HL-60 (cell line): ENCODE data around the gene MYNN.
"Not testable (repeated sequence)": the region's sequence is repeated elsewhere in the genome, so short reads cannot be mapped to it uniquely, and the experiment has no call there.

Source experiments
- DNase-seq, 2 experiments: peaks; one replicate each; pipeline ENCODE4 v3.0.0-alpha.2; 2010 to 2020; ENCODE audit warnings: low read depth in 1 of 2, low spot score in 1 of 2
- H3K27ac ChIP-seq: fragments of 250-450 bp; sonication (Bioruptor Pico); replicated peaks from 2 replicates; pipeline ENCODE4 v1.5.1; 2020; ENCODE audit warnings: mild to moderate bottlenecking, moderate library complexity
- H3K27me3 ChIP-seq: fragments of 250-450 bp; sonication (Bioruptor Pico); 2 replicates; pipeline ENCODE4 v1.5.1; 2021; ENCODE audit warnings: mild to moderate bottlenecking, moderate library complexity; ENCODE audit not compliant: insufficient read depth, poor library complexity, severe bottlenecking
- H3K4me3 ChIP-seq: replicated peaks from 2 replicates; pipeline ENCODE4 v1.5.1; 2011; ENCODE audit warnings: mild to moderate bottlenecking, control low read depth, low read length; ENCODE audit not compliant: insufficient read depth
- GABPA ChIP-seq: IDR thresholded peaks from 2 replicates; pipeline ENCODE4 v1.6.1; 2012; ENCODE audit warnings: low read depth
- POLR2AphosphoS5 ChIP-seq: IDR thresholded peaks from 2 replicates; pipeline ENCODE4 v1.6.1; 2012; ENCODE audit warnings: low read depth
- SPI1 ChIP-seq: IDR thresholded peaks from 2 replicates; pipeline ENCODE4 v1.6.1; 2012; ENCODE audit warnings: low read depth, mild to moderate bottlenecking, borderline replicate concordance
- long read RNA-seq: library from polyadenylated mRNA; unstranded; transcript quantifications from one replicate; pipeline ENCODE4 v2.0.0, GENCODE V29; 2020
- TF ChIP-seq, protein P1 (sequence below): IDR thresholded peaks from one replicate; pipeline ENCODE4 v1.5.1; 2011; ENCODE audit warnings: low read length, control low read depth, inconsistent platforms; ENCODE audit not compliant: insufficient read depth
- TF ChIP-seq, protein P2 (sequence below): IDR thresholded peaks from 2 replicates; pipeline ENCODE4 v1.6.1; 2012; ENCODE audit warnings: low read depth; ENCODE audit not compliant: insufficient replicate concordance

Gene MYNN
- long read RNA-seq, full-length matches to known transcripts, result 71 of 97 reads
- long read RNA-seq, partial matches to known transcripts, result 5 of 97 reads
- long read RNA-seq, other reads (novel, unspliced or antisense), result 21 of 97 reads

DNA sequence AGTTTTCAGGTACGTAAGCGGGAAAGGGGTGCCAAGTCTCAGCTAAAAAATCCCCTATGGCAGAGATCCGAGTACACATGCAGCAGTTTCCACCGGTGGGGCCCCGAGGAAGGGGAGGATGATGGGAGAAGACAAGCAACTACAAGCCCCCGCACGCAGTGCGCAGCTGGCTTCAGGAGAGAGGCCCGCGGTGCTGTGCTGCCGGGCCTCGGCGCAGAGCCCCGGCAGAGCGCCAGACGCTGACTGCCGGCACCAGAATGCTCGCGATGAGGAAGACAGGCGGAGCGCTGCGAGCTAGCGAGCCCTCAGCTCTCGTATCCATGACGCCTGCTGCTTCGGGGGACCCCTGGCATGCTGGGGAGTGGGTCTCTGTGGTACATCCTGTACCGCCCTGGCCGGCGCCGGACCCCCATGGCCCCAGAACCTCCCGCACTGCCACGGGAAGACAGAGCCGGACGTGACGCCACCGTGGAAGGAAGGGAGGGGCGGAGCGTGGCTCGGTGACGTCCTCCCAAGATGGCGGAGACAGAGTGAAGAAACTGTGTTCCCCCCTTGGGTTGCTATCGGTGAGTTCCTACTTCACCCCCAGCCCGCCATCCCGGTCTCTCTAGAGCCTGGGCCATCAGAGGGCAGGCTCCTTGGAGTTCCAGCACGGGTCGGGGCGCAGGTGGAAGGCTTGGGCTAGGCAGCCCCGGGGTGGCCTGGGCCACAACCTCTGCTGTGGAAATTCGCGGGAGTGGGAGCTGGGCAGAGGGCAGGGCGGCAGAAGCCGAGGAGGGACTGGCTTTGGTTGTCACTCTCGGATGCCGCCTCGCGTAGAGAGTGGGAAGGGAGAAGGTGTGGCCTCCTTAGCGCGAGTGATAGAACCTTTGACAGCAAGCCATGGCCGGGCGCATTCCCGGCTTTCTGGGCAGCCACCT is at the start of gene MYNN:
Gene MYNN (plus strand): TSS at position 500 of the 920 bp plus-strand sequence. CDS start 900 bp downstream, outside the sequence.
- peak; percentile 69 to 93 for DNase-seq
- Histone ChIP-seq H3K27ac (peak within 1 kb of the TSS; percentile 91), H3K27me3 (no peaks in the 10 kb centered on the region), H3K4me3 (peak within 1 kb of the TSS; percentile 59)
- TF ChIP-seq, protein P1, sequence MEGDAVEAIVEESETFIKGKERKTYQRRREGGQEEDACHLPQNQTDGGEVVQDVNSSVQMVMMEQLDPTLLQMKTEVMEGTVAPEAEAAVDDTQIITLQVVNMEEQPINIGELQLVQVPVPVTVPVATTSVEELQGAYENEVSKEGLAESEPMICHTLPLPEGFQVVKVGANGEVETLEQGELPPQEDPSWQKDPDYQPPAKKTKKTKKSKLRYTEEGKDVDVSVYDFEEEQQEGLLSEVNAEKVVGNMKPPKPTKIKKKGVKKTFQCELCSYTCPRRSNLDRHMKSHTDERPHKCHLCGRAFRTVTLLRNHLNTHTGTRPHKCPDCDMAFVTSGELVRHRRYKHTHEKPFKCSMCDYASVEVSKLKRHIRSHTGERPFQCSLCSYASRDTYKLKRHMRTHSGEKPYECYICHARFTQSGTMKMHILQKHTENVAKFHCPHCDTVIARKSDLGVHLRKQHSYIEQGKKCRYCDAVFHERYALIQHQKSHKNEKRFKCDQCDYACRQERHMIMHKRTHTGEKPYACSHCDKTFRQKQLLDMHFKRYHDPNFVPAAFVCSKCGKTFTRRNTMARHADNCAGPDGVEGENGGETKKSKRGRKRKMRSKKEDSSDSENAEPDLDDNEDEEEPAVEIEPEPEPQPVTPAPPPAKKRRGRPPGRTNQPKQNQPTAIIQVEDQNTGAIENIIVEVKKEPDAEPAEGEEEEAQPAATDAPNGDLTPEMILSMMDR, result no peak
- peak; percentile 68 for TF ChIP-seq GABPA
- peak; percentile 95 for TF ChIP-seq POLR2AphosphoS5
- TF ChIP-seq, protein P2, sequence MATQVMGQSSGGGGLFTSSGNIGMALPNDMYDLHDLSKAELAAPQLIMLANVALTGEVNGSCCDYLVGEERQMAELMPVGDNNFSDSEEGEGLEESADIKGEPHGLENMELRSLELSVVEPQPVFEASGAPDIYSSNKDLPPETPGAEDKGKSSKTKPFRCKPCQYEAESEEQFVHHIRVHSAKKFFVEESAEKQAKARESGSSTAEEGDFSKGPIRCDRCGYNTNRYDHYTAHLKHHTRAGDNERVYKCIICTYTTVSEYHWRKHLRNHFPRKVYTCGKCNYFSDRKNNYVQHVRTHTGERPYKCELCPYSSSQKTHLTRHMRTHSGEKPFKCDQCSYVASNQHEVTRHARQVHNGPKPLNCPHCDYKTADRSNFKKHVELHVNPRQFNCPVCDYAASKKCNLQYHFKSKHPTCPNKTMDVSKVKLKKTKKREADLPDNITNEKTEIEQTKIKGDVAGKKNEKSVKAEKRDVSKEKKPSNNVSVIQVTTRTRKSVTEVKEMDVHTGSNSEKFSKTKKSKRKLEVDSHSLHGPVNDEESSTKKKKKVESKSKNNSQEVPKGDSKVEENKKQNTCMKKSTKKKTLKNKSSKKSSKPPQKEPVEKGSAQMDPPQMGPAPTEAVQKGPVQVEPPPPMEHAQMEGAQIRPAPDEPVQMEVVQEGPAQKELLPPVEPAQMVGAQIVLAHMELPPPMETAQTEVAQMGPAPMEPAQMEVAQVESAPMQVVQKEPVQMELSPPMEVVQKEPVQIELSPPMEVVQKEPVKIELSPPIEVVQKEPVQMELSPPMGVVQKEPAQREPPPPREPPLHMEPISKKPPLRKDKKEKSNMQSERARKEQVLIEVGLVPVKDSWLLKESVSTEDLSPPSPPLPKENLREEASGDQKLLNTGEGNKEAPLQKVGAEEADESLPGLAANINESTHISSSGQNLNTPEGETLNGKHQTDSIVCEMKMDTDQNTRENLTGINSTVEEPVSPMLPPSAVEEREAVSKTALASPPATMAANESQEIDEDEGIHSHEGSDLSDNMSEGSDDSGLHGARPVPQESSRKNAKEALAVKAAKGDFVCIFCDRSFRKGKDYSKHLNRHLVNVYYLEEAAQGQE, result peak; percentile 36
- TF ChIP-seq SPI1, result peak; percentile 58; the same call in 1 of the 2 replicates

DNA sequence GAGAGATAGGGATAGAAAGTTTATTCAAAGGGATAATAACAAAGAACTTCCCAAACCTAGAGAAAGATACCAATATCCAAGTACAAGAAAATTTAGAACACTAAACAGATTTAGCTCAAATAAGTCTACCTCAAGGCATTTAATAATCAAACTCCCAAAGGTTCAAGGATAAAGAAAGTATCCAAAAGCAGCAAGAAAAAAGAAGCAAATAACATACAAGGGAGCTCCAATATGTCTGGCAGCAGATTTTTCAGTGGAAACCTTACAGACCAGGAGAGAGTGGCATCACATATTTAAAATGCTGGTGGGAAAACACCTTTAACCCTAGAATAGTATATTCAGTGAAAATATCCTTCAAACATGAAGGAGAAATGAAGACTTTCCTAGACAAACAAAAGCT is 41.3 kb upstream of the MYNN start:
- not testable (repeated sequence) for H3K4me3 ChIP-seq, DNase-seq, H3K27ac ChIP-seq
- H3K27me3 ChIP-seq, result peaks cover 12% of the 10 kb centered on the region

DNA sequence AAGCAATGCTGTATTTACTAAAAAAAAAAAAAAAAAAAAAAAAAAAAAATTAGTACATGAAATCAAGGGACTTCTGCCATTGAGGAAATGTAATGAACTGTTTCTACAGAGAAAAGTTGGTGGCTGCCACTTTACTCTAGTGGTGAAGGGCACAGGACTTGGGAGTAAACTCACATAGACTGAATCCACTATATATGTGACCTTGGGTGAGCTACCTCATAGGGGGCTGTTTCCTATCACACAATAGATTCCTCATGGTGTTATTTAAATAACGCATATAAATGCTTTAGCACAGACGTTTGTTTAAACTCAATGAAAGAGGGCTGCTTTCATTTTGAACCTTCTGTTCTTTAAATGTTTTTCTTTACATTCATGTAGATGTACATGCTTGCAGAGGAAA is 34.1 kb upstream of the MYNN start:
- no peak for DNase-seq
- H3K27ac ChIP-seq, result no peak overlapping the region
- H3K4me3 ChIP-seq, result no peak overlapping the region
- TF ChIP-seq GABPA, result no peak
- TF ChIP-seq, protein P2, result no peak
- no peak for TF ChIP-seq SPI1
- TF ChIP-seq POLR2AphosphoS5, result no peak
- TF ChIP-seq, protein P1, result no peak
- H3K27me3 ChIP-seq, result no peaks in the 10 kb centered on the region

DNA sequence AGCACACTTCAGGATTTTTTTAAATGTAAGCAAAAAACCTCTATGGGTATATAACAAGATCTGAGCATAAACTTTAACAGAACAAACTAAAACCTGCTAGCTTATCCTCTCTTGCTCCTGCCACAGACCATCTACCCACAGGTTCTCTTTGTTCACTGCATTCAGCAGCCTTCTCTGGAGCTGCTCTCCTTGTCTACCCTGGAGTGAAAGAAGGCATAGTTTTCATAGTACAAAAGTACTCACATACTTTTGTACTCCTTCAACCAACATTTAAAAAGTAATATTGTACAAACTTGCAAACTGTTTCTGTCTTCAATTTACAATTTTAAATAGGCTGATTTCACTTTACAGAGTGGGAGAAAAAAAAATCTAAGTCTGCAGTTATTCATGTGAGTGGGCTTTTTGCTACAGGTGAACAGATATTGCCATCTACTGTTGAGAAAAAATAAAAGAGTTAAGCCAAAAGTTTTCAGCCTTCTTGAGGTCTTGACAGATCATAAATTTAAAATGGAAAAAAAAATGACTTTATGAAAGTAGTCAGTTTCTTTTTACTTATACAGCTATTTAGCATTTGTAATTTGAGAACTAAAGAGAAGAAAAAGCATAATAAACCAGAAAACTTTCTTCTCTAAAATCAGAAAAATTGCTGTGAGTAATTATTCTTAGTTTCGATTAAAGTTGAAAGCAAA is 28.7 kb upstream of the MYNN start:
- H3K27me3 ChIP-seq, result peaks cover 2% of the 10 kb centered on the region
- DNase-seq, result no peak
- H3K4me3 ChIP-seq, result no peak overlapping the region
- H3K27ac ChIP-seq, result no peak overlapping the region
- TF ChIP-seq, protein P1, result no peak
- TF ChIP-seq GABPA (no peak), POLR2AphosphoS5 (no peak), SPI1 (no peak)
- TF ChIP-seq, protein P2, result no peak
